ENCODE data around the gene ENDOV.
"Not testable (repeated sequence)": the region's sequence is repeated elsewhere in the genome, so short reads cannot be mapped to it uniquely, and the experiment has no call there.

The ENDOV gene

DNA sequence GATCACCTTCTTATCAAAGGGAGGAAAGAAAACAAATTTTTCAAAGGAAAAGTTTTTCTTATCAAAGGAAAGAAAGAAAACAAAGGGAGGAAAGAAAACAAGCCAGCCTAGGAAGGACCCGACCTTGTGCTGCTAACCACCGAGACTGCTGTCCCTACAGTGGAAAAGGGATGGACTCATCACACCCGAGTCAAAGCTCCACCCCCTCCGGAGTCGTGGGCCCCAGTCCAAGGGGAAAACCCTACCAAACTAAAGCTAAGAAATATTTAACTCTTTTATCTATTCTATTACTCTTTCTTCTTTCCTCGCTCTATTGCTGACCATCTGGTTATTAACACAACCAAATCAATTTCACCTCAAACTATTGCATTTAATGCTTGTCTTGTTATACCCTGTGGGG is 6.1 kb upstream of the ENDOV start:
- TF ChIP-seq, protein P1, sequence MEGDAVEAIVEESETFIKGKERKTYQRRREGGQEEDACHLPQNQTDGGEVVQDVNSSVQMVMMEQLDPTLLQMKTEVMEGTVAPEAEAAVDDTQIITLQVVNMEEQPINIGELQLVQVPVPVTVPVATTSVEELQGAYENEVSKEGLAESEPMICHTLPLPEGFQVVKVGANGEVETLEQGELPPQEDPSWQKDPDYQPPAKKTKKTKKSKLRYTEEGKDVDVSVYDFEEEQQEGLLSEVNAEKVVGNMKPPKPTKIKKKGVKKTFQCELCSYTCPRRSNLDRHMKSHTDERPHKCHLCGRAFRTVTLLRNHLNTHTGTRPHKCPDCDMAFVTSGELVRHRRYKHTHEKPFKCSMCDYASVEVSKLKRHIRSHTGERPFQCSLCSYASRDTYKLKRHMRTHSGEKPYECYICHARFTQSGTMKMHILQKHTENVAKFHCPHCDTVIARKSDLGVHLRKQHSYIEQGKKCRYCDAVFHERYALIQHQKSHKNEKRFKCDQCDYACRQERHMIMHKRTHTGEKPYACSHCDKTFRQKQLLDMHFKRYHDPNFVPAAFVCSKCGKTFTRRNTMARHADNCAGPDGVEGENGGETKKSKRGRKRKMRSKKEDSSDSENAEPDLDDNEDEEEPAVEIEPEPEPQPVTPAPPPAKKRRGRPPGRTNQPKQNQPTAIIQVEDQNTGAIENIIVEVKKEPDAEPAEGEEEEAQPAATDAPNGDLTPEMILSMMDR (IDR thresholded peaks at IDR 0.05; ENCODE audit: insufficient read depth, missing control alignments): no peak
- DNase-seq (ENCODE audit: insufficient read length, low spot score) (no peak), FAIRE-seq (no peak)

DNA sequence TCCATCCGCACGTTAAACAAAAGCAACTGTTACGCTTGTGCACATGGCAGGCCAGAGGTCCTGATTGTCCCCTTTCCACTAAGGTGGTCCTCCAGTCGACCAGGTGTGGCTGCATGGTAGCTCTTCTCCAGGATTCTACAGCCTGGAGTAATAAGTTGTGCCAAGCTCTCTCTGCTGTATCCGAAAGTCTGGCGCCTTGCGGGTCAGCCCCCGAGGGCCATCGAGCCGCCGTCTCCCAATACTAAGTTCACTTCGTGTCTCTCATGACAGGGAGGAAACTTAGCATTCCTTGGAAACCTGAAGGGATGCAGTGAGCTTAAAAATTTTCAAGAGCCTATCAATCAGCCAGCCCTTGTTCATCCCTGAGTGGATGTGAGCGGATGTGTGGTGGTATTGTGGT is 5.3 kb upstream of the ENDOV start:
- TF ChIP-seq, protein P1 (IDR thresholded peaks at IDR 0.05; ENCODE audit: insufficient read depth, missing control alignments): no peak
- DNase-seq (ENCODE audit: insufficient read length, low spot score) (no peak), FAIRE-seq (no peak)

DNA sequence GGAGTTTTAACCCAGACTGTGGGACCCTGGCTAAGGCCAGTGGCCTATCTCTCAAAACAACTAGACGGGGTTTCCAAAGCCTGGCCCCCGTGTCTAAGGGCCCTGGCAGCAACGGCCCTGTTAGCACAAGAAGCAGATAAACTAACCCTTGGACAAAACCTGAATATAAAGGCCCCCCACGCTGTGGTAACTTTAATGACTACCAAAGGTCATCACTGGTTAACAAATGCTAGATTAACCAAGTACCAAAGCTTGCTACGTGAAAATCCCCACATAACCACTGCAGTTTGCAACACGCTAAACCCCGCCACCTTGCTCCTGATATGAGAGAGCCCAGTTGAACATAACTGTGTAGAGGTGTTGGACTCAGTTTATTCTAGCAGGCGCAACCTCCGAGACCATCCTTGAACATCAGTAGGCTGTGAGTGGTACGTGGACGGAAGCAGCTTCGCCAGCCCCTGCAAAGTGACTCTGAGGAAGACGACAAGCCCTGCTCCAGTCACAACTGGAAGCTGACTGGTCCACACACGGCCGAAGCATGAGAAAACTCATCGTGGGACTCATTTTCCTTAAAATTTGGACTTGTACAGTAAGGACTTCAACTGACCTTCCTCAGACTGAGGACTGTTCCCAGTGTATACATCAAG is 4.4 kb upstream of the ENDOV start:
- not testable (repeated sequence) for DNase-seq (ENCODE audit: insufficient read length, low spot score); FAIRE-seq

DNA sequence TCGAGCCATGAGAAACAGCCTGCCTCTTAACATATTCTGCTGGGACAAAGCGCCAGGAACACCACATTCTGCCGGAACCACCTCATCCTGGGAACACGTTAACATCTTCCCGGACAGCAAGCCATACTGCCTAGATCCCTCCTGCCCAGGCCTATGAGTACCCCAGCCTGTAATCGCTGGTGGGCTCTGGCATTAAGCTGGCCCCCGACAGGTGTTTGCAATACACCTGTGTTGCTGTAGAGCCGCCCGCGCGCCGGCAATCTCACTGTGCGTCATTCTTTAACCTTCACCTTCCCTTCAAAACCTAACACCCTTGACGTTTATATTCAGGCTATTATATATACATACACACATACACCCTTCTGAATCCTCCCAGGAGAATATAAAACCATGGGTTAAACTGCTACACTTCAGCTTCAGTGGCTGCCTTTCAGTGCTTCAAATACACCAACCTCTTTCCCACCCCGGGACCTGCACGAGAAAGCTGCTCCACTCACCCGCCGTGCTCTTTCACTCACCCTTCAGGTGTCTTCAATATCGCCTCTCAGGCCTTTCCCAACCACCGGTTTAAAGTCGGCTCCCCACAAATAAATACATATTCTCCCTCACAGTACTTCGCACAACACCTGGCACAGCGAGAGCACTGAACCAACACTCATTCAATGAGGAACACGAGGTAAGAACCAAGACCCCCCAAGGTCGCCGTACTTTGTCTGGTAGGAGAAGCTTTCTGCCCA is 1.0 kb upstream of the ENDOV start:
- DNase-seq (ENCODE audit: insufficient read length, low spot score) (no peak), FAIRE-seq (no peak)
- TF ChIP-seq, protein P1 (IDR thresholded peaks at IDR 0.05; ENCODE audit: insufficient read depth, missing control alignments): no peak

DNA sequence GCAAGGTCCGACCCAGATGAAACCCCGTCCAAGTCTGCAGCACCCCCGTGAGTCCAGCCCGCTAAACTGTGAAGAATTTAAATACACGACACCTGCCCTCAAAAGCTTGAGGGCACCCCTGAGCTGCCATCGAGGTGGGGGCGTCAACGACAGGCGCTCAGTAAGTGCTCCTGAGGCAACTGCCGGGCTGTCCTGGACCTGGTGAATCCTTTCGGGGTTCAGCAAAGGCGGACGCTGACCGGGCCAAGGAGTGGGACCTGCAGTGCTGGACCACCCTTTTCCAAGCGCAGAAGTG is 512 bp upstream of the ENDOV start:
- TF ChIP-seq, protein P1 (IDR thresholded peaks at IDR 0.05; ENCODE audit: insufficient read depth, missing control alignments): peak; percentile 7
- FAIRE-seq (no peak), DNase-seq (ENCODE audit: insufficient read length, low spot score) (no peak)

DNA sequence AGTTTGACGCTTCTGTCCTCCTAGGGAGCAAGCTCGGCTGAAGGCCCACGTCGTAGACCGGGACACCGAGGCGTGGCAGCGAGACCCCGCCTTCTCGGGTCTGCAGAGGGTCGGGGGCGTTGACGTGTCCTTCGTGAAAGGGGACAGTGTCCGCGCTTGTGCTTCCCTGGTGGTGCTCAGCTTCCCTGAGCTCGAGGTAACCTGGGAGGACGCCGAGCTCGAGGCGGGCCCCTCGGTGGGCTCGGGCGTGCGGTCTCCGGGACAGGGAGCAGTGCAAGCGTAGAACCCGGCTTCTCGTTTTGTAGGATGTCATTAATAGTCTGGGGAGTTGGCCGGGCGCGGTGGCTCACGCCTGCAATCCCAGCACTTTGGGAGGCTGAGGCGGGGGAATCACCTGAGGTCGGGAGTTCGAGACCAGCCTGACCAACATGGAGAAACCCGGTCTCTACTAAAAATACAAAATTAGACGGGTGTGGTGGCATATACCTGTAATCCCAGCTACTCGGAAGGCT is 715 bp downstream of the ENDOV start:
- no peak for DNase-seq (ENCODE audit: insufficient read length, low spot score)
- TF ChIP-seq, protein P1 (IDR thresholded peaks at IDR 0.05; ENCODE audit: insufficient read depth, missing control alignments): no peak
- FAIRE-seq: no peak

DNA sequence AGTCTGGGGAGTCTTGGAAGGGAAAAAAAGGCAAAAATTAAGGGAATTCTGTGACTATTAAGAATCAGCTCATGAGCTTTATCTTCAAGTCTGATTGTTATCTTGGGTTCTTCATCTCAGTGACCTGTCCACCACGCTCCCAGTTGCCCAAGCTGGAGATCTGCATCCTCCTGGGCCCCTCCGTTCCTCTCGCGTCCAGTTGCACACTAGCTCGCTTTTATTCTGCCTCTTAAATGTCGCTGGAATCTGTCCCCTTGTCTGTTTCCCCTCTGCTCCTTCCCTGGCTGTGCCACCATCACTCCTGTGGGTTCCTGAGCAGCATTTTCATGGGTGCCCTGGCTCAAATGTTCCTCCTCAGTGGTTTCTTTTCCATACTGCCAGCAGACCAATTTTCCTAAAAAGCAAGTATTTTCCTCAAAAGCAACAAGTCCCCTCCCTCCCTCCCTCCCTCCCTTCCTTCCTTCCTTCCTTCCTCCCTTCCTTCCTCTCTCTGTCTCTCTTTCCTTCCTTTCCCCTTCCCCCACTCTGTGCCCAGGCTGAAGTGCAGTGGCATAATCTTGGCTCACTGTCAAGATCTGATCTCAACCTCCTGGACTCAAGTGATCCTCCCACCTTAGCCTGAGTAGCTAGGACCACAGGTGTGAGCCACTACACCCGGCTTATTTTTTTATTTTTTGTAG is 1.4 kb downstream of the ENDOV start:
- DNase-seq (ENCODE audit: insufficient read length, low spot score) (no peak), FAIRE-seq (no peak)
- TF ChIP-seq, protein P1 (IDR thresholded peaks at IDR 0.05; ENCODE audit: insufficient read depth, missing control alignments): no peak

Data from D721Med (cell line).